LNCAP (cell line): ENCODE results near the gene SHISAL1.

Experiments used
- CTCF ChIP-seq: fragments of 450-650 bp; IDR thresholded peaks from 2 replicates; pipeline ENCODE4 v1.5.1; 2017; ENCODE audit warnings: mild to moderate bottlenecking

SHISAL1 gene

DNA sequence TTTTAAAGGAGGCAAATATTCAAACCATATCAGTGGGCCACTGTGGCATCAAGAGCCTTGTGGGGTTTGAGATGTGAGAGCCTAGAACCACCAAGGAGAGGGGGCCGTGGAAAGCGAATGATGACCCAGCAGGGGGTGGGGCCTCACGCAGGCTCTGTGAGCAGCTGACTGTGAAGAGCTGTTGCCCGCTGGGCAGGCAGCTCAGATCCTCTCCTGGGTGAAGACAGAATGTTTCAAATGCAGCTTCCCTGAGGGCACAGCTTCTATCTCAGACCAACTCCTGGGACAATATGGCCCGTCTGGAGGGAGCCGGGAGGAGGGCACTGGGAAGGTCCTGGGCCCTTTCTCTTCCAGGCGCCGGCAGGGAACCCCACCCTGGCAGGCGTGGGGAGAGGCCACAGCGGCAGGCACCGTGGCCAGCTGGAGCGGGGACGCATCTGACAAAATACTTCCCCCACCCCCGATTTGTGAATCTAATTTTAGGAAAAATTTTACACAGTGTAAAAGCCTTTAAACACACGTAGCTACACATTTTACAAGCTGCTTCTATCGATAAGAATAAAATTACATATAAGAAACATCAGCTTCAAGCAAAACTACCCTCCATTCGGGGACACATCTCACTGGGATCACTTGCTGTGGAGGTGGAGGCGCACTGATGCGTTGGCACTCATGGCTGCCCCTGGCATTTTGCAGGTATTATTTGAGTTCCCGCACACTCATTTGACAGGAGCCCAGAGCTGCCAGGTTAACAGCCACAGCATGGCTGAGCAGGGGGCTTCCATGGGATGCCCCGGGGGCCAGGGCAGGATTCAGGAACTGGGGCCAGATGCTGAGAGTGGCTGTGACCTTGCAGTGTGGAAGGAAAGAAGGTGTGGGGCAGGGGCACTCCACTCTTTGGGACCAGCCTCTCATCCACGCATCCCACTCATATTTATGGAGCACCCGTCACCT lies 91.7 kb downstream of the SHISAL1 start:
- TF ChIP-seq CTCF, result no peak

DNA sequence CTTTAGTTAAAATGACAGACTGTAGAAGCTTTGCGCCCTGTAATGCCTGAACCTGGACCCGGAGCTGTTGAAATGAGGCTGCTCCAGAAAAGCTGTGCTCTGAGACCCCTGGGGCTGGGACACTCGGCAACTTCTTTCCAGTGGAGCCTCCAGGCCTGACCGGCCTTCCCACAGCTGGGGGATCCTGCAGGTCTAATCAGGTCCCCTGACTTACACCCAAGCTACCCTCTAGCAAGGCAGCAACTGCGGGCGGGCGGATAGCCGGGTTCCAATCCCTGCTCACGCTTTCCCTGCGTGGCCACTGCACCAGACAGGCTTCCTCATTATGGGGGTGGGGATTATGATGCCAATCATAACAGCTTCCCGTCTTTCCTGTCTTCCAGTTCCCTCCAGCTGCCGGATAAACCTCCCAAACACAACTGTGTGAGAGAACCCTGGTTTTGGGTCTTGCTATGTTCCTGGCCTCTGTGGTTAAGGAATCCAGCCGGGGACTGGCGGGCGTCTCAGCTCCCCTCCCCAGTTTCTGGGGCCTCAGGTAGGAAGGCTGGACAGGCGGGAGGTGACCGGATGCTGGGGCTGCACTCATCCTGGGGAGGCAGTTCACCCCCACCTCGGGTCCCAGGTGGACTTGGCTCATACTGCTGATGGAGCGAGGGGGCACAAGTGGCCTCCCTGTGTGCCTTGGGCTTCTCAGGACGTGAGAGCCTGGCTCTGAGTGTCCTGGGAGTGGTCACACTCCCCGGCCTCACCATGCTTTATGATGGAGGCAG lies 93.5 kb downstream of the SHISAL1 start:
- TF ChIP-seq CTCF, result no peak

DNA sequence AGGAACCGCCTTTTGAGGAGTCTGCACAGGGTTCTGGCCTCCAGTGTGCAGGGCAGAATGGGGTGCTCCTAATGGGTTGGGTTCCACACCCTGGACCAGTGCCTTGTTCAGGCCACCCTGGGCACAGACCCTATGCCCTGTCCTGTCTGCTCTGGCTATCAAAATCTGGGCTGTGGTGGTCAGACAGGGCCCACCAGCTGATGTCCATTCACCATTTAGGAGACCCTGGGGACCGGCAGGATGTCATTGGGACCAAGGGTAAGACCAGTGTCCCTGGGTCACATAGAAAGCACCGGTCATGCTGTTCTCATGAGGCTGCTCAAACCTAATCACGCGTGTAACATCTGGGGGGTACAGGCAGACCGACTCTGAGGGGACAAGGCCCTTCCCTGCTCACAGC lies 94.7 kb downstream of the SHISAL1 start:
- no peak for TF ChIP-seq CTCF

DNA sequence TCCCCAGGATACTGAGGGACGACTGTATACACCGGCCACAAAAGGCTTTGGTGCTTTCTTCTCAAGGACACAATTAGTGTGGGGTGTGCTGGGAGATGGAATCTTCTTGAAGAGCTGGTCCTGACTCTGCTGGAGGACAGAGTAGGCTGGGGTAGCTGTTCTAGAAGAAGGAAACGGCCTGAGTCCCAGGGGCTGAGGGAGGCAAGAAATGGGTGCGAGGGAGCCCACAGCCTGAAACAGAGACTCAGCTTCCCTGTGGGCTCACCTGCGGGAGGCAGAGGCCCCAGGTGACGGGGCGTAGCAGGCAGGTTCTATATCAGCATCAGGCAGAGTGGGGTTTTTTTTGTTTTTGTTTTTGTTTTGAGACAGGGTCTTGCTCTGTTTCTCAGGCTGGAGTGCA lies 95.4 kb downstream of the SHISAL1 start:
- TF ChIP-seq CTCF, result no peak

- no peak for TF ChIP-seq CTCF
Observed at GRCh38 chr22:44215287-44215686, 97.5 kb downstream of the SHISAL1 start.

DNA sequence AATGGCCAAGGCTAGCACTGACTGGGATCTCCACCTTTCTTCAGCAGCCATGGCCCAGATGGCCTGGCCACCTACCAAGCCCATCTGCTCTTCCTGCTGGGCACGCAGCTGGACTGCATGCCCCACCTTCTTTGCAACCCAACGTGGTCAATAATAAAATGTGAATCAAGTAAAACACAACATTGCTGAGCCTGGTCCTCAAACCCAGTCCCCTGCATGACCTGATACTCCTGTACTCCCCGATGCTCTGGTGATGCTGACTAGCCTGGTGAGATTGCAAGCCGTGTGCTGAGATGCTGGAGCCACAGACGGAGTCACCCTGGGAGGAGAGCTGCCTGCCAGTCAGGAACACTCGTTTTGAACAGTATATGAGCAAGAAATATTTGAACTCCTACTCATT lies 98.0 kb downstream of the SHISAL1 start:
- no peak for TF ChIP-seq CTCF

GRCh38 chr22:44214187-44214586 lies 98.6 kb downstream of the SHISAL1 start:
- TF ChIP-seq CTCF, result no peak
